UCSD-AML1 (cell line): ENCODE results near the gene ARL5A.

Source experiments
- DNase-seq: peaks from one replicate; lab custom pipeline; 2025; ENCODE audit not compliant: unreplicated experiment; lab: John Stamatoyannopoulos, UW

ARL5A gene

GRCh38 chr2:151840216-151841046 is 12.2 kb upstream of the ARL5A start:
- no peak for DNase-seq

DNA sequence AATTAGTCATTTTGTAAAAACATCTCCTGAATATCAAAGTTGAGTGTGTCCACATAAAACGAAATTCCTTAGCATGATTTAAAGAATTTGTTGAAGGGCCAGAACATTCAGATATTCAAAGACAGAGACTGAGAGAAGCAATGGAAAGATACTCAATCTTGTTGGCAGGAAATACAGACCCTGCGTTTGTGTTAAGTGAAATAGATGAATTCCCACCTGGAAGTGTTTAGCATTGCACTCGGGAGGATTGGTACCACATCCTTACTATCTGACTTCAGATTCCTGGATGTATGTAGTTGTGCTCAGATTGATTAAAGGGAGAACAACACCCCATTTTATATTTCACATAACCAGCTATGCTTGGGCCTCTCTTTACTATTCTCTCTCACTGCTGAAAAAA is 9.7 kb upstream of the ARL5A start:
- DNase-seq: no peak

DNA sequence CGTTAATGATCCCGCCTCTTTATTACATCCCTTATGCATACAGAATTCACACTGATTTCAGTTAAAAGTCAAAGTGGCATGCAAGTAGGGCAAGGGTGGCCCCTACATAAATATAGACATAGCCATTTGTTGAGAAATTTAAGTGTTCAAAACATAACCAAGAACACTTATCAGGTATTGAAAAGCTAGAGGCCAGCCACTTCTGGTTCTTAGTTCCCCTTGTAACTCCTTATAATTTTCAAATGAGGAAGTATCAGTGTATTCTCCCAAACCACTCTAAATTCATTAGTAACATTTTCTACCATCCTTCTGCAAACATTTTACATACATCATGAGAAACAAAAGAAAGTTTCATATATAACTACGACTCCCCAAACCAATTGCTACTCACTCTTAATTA is 5.8 kb upstream of the ARL5A start:
- no peak for DNase-seq

GRCh38 chr2:151830961-151831360 is 2.7 kb upstream of the ARL5A start:
- no peak for DNase-seq

GRCh38 chr2:151828890-151829324 is 686 bp upstream of the ARL5A start:
- no peak for DNase-seq

GRCh38 chr2:151827564-151828142 is 568 bp downstream of the ARL5A start:
- peak; percentile 50 for DNase-seq

GRCh38 chr2:151826737-151827157 is 1.5 kb downstream of the ARL5A start:
- DNase-seq: no peak

- no peak for DNase-seq
Measured at GRCh38 chr2:151824886-151825285, 3.3 kb downstream of the ARL5A start.

- DNase-seq: no peak
Measured at GRCh38 chr2:151823651-151824050, 4.6 kb downstream of the ARL5A start.

GRCh38 chr2:151819920-151820319 is 8.3 kb downstream of the ARL5A start:
- no peak for DNase-seq

GRCh38 chr2:151817929-151818328 is 10.3 kb downstream of the ARL5A start:
- no peak for DNase-seq

DNA sequence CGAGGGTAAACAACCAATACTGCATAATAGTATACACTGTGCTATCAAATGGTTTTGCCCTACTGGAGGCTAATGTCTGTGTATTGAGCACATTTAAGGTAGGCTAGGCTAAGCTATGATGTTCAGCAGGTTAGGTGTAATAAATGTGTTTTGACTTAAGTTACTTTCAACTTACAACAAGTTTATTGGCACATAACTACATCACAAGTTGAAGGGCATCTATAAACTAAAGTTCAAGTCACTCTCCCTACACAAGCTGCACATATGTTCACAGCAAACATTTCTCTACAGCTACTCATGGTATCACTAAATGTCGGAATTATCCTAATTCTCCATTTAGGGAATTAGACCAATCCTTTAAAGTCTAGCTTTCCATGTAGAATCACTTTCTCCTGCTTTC is 11.4 kb downstream of the ARL5A start:
- no peak for DNase-seq

- no peak for DNase-seq
Measured at GRCh38 chr2:151815821-151816489, 12.3 kb downstream of the ARL5A start.

- DNase-seq: no peak
Measured at GRCh38 chr2:151810489-151810888, 17.7 kb downstream of the ARL5A start.

- DNase-seq: no peak
Measured at GRCh38 chr2:151809073-151809383, 19.2 kb downstream of the ARL5A start.

DNA sequence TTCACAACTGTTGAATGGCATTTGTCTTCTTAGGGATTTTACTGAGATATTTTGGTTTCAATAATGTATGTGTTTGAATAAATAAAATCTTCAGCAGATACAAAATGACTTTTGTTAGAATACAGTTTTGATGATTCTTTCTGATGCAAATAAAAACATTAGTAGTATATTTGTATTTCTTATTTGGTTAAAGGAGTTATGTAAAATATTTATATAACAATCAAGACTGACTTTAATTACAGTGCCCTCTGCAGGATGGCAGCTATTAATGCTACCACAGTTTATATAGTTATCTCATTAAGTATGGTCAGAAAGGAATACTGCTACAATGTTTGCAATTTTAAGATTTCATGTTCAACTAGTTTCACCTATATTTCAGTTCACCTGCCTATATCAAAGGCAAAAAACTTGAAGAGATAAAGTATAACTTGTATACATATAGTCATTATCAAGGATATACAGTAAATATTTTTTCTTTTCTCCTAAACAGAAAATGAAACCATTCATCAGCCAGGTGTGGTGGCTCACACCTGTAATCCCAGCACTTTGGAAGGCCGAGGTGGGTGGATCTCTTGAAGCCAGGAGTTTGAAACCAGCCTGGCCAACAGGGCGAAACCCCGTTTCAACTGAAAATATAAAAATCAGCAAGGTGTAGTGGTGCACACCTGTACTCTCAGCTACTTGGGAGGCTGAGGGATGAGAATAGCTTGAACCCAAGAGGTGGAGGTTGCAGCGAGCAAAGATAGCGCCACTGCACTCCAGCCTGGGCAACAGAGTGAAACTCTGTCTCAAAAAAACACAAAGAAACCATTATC is 19.8 kb downstream of the ARL5A start:
- no peak for DNase-seq

DNA sequence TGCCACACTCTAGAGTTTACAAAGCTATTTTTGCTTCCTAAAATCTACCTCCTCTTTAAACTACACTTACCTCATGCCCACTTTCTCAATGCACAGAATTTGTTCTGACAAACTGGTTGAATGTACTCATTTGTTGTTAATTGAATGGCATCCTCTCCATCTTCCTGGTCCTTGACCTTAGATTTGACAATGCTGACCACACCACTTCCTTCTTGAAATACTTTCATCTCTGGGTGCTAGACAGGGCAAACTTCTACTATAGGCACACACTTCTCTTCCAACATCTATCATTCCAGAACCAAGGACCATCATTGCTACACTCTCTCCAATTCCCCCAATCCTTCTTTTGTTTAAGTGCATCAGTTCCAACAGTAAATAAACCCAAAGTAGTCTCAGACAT is 22.3 kb downstream of the ARL5A start:
- no peak for DNase-seq

DNA sequence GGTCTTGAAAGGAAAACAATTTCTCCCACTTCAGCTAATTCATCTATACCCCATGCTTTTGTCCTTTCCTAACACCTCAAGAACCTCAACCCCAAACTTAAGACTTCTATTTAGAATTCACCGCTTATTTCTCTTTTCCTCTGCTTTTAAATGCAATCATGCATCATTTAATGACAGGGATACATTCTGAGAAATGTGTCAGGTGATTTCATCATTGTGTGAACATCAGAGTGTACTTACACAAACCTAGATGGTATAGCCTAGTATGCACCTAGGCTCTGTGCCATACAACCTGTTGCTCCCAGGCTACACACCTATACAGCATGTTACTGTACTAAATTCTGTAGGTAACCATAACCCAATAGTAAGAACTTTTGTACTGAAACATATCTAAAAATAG is 22.9 kb downstream of the ARL5A start:
- DNase-seq: no peak

DNA sequence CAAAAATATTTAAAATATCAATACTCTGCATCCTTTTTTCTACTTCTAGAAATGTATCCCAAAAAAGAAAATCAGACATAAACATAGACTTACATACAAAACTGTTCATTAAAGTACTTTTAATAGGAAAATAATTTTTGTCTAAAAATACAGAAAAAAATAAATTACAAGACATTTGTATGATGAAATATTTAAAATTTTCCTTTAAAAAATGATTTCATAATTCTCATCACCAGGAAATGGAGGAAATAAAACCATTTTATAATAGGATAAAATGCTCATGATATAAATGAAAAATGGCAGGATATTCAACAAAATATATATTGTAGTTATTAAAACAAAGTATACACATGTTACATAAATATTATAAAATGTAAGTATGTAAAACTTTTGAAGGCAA is 24.4 kb downstream of the ARL5A start:
- DNase-seq: no peak

- DNase-seq: no peak
Measured at GRCh38 chr2:151802315-151802714, 25.9 kb downstream of the ARL5A start.

GRCh38 chr2:151799886-151800292 is 28.3 kb downstream of the ARL5A start:
- DNase-seq: no peak
